ENCODE data around the gene RNASEH2A. TPM values are rescaled to one million over a fixed set of nuclear protein-coding genes. Genes with fewer than 3 reads are reported as not detected.

Gene RNASEH2A
- total RNA-seq = 3.4 TPM

- peaks cover 3 to 8% of the 10 kb centered on the region in 2 donors for H3K4me1 ChIP-seq
- DNase-seq (ENCODE audit: low spot score in 2 of 2) = peak in 1 of 2 donors; percentile 94
- no peaks in the 10 kb centered on the region for H3K9me3 ChIP-seq
- TF ChIP-seq, protein P1, sequence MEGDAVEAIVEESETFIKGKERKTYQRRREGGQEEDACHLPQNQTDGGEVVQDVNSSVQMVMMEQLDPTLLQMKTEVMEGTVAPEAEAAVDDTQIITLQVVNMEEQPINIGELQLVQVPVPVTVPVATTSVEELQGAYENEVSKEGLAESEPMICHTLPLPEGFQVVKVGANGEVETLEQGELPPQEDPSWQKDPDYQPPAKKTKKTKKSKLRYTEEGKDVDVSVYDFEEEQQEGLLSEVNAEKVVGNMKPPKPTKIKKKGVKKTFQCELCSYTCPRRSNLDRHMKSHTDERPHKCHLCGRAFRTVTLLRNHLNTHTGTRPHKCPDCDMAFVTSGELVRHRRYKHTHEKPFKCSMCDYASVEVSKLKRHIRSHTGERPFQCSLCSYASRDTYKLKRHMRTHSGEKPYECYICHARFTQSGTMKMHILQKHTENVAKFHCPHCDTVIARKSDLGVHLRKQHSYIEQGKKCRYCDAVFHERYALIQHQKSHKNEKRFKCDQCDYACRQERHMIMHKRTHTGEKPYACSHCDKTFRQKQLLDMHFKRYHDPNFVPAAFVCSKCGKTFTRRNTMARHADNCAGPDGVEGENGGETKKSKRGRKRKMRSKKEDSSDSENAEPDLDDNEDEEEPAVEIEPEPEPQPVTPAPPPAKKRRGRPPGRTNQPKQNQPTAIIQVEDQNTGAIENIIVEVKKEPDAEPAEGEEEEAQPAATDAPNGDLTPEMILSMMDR (IDR thresholded peaks at IDR 0.05) = peak in 1 of 3 experiments; percentile 6
- intact Hi-C loops (cut with DNase I) = loop anchor here (2.0 to 5.0 kb wide), 2 partner anchors 34 to 40 kb away; no protein-coding TSS in a partner anchor
- no peaks in the 10 kb centered on the region for H3K27me3 ChIP-seq
- peak within 1 kb of the TSS; percentile 61 to 71 for H3K4me3 ChIP-seq
- peak within 1 kb of the TSS; percentile 6 to 31 for H3K27ac ChIP-seq
- peaks cover 0 to 3% of the 10 kb centered on the region in 2 donors for H3K36me3 ChIP-seq
Measured at GRCh38 chr19:12806242-12807081, at the start of gene RNASEH2A. RNASEH2A (plus strand) TSS chr19:12806584; CDS start chr19:12806674, 90 bp downstream.

- peaks cover 1 to 2% of the 10 kb centered on the region in 2 donors for H3K36me3 ChIP-seq
- H3K27me3 ChIP-seq = no peaks in the 10 kb centered on the region
- H3K4me1 ChIP-seq = peaks cover 0 to 3% of the 10 kb centered on the region in 2 donors
- peak overlapping the region; percentile 34 to 60 for H3K4me3 ChIP-seq
- DNase-seq (ENCODE audit: low spot score in 2 of 2) = peak in 1 of 2 donors; percentile 82
- no peaks in the 10 kb centered on the region for H3K9me3 ChIP-seq
- intact Hi-C loops (cut with DNase I) = no loop called here
- TF ChIP-seq, protein P1 (IDR thresholded peaks at IDR 0.05) = peak; percentile 93 to 96 (median 93)
- peak overlapping the region; percentile 36 to 41 for H3K27ac ChIP-seq
Measured at GRCh38 chr19:12757544-12758274, 48.7 kb upstream of the RNASEH2A start.

- TF ChIP-seq, protein P1 (IDR thresholded peaks at IDR 0.05) = no peak
- Histone ChIP-seq H3K27me3 (no peaks in the 10 kb centered on the region), H3K4me1 (peaks cover 0 to 3% of the 10 kb centered on the region in 2 donors), H3K9me3 (no peaks in the 10 kb centered on the region), H3K36me3 (peaks cover 15 to 17% of the 10 kb centered on the region in 2 donors), H3K27ac (no peak overlapping the region), H3K4me3 (no peak overlapping the region)
- DNase-seq (ENCODE audit: low spot score in 2 of 2) = no peak
- intact Hi-C loops (cut with DNase I) = no loop called here
Measured at GRCh38 chr19:12759686-12760085, 46.7 kb upstream of the RNASEH2A start.

DNA sequence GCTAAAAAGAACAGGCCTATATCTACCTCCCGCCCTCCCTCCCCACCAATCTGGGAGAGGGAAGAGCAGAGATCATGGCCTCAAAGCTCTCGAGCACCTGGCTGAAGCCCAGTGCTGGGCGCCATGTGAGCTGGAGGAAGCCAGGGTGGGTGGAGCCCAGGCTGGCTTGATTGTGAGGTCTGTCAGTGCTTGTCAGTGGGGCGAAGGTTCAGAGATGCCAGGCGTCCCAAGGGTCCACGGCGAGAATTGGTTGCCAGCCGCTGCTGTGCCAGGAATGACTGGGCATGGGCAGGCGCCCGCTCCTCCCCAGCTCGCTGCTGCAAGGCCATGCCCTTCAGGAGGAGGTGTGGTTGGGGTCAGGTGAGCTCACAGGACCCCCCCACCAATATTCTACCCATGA is 43.3 kb upstream of the RNASEH2A start:
- H3K27me3 ChIP-seq = no peaks in the 10 kb centered on the region
- H3K27ac ChIP-seq = no peak overlapping the region
- intact Hi-C loops (cut with DNase I) = no loop called here
- H3K4me1 ChIP-seq = peaks cover 0 to 3% of the 10 kb centered on the region in 2 donors
- peaks cover 17 to 25% of the 10 kb centered on the region in 2 donors for H3K36me3 ChIP-seq
- no peak for DNase-seq (ENCODE audit: low spot score in 2 of 2)
- H3K4me3 ChIP-seq = no peak overlapping the region
- no peaks in the 10 kb centered on the region for H3K9me3 ChIP-seq
- TF ChIP-seq, protein P1 (IDR thresholded peaks at IDR 0.05) = no peak

DNA sequence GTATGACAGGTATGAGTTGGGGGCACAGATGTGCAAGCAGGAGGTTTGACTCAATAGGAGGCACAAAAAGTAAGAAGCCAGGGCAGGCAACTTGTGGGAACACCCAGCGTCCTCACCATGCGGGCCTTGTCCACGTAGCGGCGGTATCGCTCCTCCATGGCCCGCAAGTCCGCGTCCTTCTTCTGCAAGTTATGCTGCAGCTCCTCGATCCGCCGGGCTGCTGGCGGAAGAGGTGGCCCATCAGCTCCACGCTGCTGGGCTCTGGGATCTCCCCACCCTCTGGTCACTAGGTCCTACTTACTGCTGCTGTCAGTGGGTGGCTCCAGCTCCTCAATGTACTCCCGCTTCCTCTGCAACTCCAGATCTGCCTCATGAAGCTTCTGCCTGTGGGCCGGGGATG is 41.7 kb upstream of the RNASEH2A start:
- intact Hi-C loops (cut with DNase I) = no loop called here

More for the DNA sequence above, 41.7 kb upstream of the RNASEH2A start:
- no peak for DNase-seq (ENCODE audit: low spot score in 2 of 2)
- TF ChIP-seq, protein P1 (IDR thresholded peaks at IDR 0.05) = no peak
- Histone ChIP-seq H3K27ac (no peak overlapping the region), H3K9me3 (no peaks in the 10 kb centered on the region), H3K4me3 (no peak overlapping the region), H3K36me3 (peaks cover 23 to 25% of the 10 kb centered on the region in 2 donors), H3K4me1 (peaks cover 0 to 3% of the 10 kb centered on the region in 2 donors), H3K27me3 (no peaks in the 10 kb centered on the region)
